Inflammatory macrophage (primary cell): Measurements from ENCODE around the gene FOXK1.

Experiments used
- DNase-seq, 2 donors: peaks; one replicate each; pipeline ENCODE4 v3.0.0-alpha.2; 2020 to 2022

FOXK1 gene

DNA sequence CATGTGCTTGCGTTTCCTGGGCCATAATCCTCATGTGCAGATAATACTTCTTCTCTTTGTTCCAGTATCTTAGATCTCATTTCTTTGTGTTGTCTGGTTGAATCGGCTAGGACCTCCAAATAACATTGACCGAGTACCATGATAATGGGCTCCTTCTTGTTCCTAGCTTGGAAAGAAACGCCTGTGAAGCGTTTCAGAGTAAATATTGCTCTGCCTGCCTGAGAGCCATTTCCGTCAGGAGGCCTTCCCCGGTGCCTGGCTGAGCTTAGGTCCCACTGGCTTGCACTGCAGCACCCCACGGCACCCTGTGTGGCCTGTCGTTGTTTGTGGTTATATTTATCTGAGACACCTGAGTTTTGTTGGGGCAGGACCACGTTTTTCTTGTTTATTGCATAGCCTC is 17.7 kb downstream of the FOXK1 start:
- DNase-seq = no peak

DNA sequence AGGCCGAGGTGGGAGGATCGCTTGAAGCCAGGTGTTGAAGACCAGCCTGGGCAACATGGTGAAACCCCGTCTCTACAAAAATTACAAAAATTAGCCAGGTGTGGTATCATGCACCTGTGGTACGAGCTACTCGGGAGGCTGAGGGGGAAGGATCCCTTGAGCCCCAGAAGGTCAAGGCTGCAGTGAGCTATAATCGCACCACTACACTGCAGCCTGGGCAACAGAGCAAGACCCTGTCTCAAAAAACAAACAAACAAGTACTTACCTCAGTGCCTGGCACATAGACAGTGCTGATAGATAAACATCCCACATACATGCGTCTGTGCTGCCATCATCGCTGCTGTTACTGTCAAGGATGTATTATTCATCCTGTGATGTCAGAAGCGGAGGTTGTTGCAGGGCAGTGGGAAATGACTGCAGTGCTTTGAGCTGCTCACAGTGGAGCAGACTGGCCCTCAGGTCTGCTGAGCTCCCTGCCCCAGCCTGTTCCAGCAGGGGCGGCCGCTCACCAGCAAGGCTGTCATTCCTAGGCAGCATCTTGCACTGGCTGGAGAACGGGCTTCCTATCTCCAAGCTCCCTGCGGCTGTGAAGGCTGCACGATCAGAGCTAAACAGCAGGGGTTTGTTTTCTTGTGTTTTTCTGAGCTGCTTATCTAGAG is 18.6 kb downstream of the FOXK1 start:
- peak; percentile 12 to 62 for DNase-seq

GRCh38 chr7:4702961-4703512 is 20.9 kb downstream of the FOXK1 start:
- no peak for DNase-seq

DNA sequence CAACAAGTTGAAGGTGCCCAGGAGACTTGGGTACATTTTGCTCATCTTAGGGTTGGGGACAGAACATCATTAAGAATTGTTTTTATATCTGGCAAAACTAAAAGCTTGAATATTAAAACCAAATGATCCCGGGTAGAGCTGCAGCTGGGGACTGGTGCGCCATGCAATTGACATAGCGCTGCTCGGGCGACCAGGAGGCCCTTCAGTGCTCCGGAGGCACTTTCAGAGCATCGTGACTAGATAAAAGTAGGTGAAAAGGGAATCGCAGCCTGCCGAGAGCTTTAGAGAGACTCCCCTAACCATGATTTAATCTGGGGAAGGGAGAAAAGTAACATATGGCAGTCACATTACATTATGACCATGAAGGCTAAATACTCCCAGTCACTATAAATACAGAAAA is 21.4 kb downstream of the FOXK1 start:
- DNase-seq = no peak

DNA sequence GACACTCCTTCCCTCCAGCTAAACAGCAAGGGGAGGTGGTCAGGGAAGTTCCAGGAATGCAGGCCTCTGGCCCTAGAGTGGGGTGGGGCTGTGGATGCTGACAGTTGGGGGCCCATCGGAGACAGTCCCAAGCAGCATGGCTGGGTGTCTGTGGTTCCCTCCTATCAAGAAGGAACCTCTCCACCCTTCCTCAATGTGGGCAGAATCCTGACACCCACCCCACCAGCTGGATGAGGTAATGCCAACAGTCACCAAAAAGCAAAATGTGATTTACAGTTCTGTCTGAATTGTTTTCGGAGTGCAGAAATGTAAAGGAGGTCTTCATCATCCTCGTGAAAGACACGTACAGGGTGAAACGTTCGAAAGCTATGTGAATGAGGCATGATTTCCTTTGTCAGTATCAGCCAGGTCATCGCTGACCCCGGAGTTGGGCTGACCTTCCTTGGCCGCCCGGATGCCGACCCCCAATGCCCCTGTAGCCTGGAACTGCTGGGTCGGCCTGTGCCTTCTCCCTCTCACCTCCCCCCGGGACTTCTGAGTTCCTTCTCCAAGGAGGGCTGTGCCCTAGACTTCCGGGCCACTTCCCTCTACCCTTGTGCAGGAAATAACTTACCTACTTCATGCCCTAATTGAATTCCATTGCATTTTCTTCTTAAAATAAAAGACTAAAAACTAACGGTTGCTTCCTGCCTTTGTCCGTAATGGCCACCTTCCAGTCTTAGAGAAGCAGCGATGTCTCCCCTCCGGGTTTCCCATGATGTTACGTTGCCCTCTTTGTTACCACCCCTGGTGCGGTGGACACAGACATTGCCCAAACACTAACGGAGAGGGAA is 24.5 kb downstream of the FOXK1 start:
- DNase-seq = peak; percentile 66 to 74

- DNase-seq = no peak
These were observed 25.2 kb downstream of the FOXK1 start for GRCh38 chr7:4707217-4707741.

GRCh38 chr7:4707980-4708411 is 25.9 kb downstream of the FOXK1 start:
- DNase-seq = no peak

- DNase-seq = no peak
These were observed 27.1 kb downstream of the FOXK1 start for GRCh38 chr7:4709187-4709586.

DNA sequence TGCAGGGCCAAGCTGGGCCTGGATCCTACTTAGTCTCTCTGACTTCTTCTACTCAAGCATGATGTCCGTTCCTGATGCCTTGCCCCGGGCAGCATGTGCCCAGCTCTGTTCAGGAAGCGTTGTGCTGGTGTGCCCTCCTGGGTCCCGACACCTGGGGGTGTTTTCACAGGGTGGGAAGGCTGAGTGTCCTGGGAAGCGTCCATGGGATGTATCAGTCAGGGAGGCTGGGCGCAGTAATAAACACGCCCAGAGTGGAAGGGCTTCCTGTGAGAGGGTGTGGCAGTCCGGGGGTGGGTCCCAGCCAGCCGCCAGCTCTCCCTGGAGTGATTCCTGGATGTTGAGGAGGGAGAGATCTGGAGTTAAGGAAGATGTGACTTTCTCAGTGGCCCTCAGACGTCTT is 29.0 kb downstream of the FOXK1 start:
- no peak for DNase-seq

GRCh38 chr7:4711634-4712033 is 29.5 kb downstream of the FOXK1 start:
- no peak for DNase-seq

- DNase-seq = peak; percentile 69 to 79
These were observed 30.4 kb downstream of the FOXK1 start for GRCh38 chr7:4712281-4713182.

GRCh38 chr7:4713183-4713784 is 31.2 kb downstream of the FOXK1 start:
- DNase-seq = peak; percentile 64 to 75

DNA sequence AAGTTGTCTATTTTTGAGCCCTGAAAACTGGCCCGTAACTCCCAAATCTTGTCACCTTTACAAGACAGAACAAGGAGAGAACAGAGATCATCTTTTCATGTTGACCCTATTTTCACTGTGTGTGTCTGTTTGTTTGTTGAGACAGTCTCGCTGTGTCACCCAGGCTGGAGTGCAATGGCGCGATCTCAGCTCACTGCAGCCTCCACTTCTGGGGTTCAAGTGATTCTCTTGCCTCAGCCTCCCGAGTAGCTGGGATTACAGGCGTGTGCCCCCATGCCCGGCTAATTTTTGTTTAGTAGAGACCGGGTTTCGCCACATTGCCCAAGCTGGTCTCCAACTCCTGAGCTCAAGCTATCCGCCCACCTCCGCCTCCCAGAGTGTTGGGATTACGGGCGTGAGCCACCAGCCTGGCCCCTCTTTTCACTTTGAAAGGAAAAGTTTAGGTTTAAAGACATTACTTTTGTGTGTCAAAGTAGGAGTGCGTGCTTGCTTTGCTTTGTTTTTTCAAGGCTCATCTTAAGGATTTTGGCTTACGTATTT is 32.1 kb downstream of the FOXK1 start:
- no peak for DNase-seq

GRCh38 chr7:4714767-4715409 is 32.8 kb downstream of the FOXK1 start:
- peak in 1 of 2 donors; percentile 44 for DNase-seq

DNA sequence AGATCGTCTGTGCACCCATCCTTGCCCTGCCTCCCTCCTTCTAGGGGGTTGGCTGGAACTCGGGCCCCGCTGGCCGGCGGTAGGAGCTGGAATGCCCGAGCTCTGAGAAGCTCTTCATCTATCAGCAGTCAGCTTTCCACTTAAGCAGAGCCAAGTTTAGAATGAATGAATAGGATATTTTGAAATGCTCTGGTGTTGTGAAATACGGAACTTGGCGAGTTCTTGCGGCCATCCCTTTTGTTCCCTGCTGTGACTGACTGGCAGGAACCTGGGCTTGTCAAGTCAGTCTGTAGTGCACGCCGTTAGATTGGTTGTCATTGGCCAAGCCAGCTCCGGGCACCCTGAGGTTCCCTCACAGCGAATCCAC is 33.3 kb downstream of the FOXK1 start:
- DNase-seq = peak; percentile 91 to 96

DNA sequence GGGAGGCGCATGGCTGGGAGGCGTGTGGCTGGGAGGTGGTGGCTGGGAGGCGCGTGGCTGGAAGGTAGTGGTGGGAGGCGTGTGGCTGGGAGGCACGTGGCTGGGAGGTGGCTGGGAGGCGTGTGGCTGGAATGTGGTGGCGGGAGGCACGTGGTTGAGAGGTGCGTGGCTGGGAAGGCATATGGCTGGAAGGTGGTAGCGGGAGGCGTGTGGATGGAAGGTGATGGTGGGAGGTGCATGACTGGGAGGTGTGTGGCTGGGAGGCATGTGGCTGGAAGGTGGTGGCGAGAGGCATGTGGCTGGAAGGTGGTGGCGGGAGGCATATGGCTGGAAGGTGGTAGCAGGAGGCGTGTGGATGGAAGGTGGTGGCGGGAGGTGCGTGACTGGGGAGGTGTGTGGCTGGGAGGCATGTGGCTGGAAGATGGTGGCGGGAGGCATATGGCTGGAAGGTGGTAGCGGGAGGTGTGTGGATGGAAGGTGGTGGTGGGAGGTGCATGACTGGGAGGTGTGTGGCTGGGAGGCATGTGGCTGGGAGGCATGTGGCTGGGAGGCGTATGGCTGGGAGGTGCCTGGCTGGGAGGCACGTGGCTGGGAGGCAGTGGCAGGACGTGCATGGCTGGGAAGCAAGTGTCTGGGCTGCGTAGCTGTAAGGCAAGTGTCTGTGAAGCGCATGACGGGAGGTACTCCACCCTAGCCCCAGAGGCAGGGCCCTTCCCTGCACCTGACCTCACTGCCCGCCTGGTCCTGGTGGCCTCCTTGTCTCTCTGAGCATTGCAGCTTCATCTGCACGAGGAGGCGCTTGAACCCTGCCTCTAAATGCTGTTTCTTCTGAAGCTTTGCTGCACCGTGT is 35.1 kb downstream of the FOXK1 start:
- DNase-seq = no peak

DNA sequence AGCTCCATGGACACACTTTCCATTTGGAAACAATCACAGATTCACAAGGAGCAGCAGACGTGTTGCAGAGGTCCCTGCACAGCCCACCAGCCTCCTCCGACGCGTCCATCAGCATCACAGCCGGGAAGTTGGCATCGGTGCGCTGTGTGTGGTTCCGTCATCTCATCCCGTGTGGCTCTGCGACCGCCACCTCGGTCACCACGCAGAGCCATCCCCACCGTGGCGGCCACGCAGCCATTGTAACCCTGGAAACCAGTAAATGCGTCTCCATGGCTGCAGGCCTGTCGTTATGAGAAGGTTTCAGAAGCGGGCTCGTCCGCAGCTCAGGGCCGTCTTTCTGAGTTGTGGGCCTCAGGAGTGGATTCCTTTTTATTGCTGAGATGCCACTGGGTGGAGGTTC is 36.0 kb downstream of the FOXK1 start:
- no peak for DNase-seq

GRCh38 chr7:4720225-4720624 is 38.1 kb downstream of the FOXK1 start:
- DNase-seq = no peak

GRCh38 chr7:4722308-4722707 is 40.2 kb downstream of the FOXK1 start:
- no peak for DNase-seq

GRCh38 chr7:4722960-4723630 is 41.0 kb downstream of the FOXK1 start:
- no peak for DNase-seq
